SK-N-SH (cell line): Measurements from ENCODE around the gene SFXN3. TPM values are rescaled to one million over a fixed set of nuclear protein-coding genes. Genes with fewer than 3 reads are reported as not detected.
A peak's percentile ranks its signal among the peaks of the same experiment; 100 is the strongest.

Source experiments
- CTCF ChIA-PET: fragments of 300-600, 350-600 bp; formaldehyde crosslinking; extraction: SDS; loops from one replicate; lab custom pipeline; 2021; lab: Yijun Ruan, JAX
- POLR2A ChIA-PET: fragments of 350-600 bp; sonication (Branson Sonifier 250); formaldehyde crosslinking; extraction: SDS; loops from one replicate; lab custom pipeline; 2020; ENCODE audit warnings: antibody characterized with exemption, inconsistent platforms; lab: Yijun Ruan, JAX
- DNase-seq: peaks from one replicate; pipeline ENCODE4 v3.0.0; 2012
- H2AFZ ChIP-seq: fragments of 200-600 bp; sonication (generic); 2 replicates; pipeline ENCODE4 v1.8.1; 2016; ENCODE audit warnings: antibody characterized with exemption, mild to moderate bottlenecking, low read depth
- H3F3A ChIP-seq: fragments of 200-600 bp; sonication (generic); replicated peaks from 2 replicates; pipeline ENCODE3; 2016; ENCODE audit warnings: antibody characterized with exemption, mild to moderate bottlenecking; ENCODE audit not compliant: insufficient read depth
- H3K27ac ChIP-seq, 2 experiments: fragments of 200-500 bp in 1 of 2; fragments of 200-600 bp in 1 of 2; sonication (Bioruptor generic) in 1 of 2; sonication (generic), shearing (Covaris generic) in 1 of 2; 2 replicates each; pipeline versions ENCODE4 v1.5.1 to v1.6.1; 2014 to 2016; ENCODE audit warnings: low read depth in 2 of 2, inconsistent platforms in 1 of 2, low read length in 1 of 2, mild to moderate bottlenecking in 1 of 2, mixed read lengths in 1 of 2
- H3K27me3 ChIP-seq: fragments of 200-600 bp; sonication (generic), shearing (Covaris generic); 2 replicates; pipeline ENCODE4 v1.6.1; 2016; ENCODE audit warnings: mixed run types; ENCODE audit not compliant: insufficient read depth
- H3K36me3 ChIP-seq, 2 experiments: fragments of 200-500 bp in 1 of 2; fragments of 200-600 bp in 1 of 2; sonication (Bioruptor generic) in 1 of 2; sonication (generic) in 1 of 2; replicated peaks in 1 of 2; 2 replicates each; pipeline versions ENCODE3 to v1.5.1; 2014 to 2016; ENCODE audit warnings: low read length in 1 of 2, mild to moderate bottlenecking in 1 of 2; ENCODE audit not compliant: insufficient read depth in 2 of 2, control insufficient read depth in 1 of 2
- H3K4me1 ChIP-seq, 2 experiments: fragments of 200-500 bp in 1 of 2; fragments of 200-600 bp in 1 of 2; sonication (Bioruptor generic) in 1 of 2; sonication (generic), shearing (Covaris generic) in 1 of 2; 2 replicates each; pipeline versions ENCODE4 v1.5.1 to v1.6.1; 2014 to 2016; ENCODE audit warnings: low read depth in 1 of 2, low read length in 1 of 2, mixed run types in 1 of 2; ENCODE audit not compliant: insufficient read depth in 2 of 2, control insufficient read depth in 1 of 2
- H3K4me2 ChIP-seq: fragments of 200-600 bp; sonication (generic), shearing (Covaris generic); 2 replicates; pipeline ENCODE4 v1.6.1; 2017; ENCODE audit warnings: mixed run types
- H3K4me3 ChIP-seq, 2 experiments: fragments of 200-500 bp in 1 of 2; fragments of 200-600 bp in 1 of 2; sonication (Bioruptor generic) in 1 of 2; sonication (generic), shearing (Covaris generic) in 1 of 2; 2 replicates each; pipeline versions ENCODE4 v1.5.1 to v1.8.1; 2014 to 2016; ENCODE audit warnings: low read depth in 2 of 2, inconsistent platforms in 1 of 2, low read length in 1 of 2, mild to moderate bottlenecking in 1 of 2, mixed read lengths in 1 of 2, moderate library complexity in 1 of 2
- H3K79me2 ChIP-seq: fragments of 200-600 bp; sonication (generic); 2 replicates; pipeline ENCODE4 v1.8.1; 2017; ENCODE audit warnings: mild to moderate bottlenecking; ENCODE audit not compliant: insufficient read depth
- H3K9ac ChIP-seq: fragments of 200-600 bp; sonication (generic); 2 replicates; pipeline ENCODE4 v1.6.1; 2017; ENCODE audit warnings: mixed run types
- H3K9me2 ChIP-seq: fragments of 200-600 bp; sonication (generic); 2 replicates; pipeline ENCODE4 v1.6.1; 2017; ENCODE audit warnings: mixed run types
- H3K9me3 ChIP-seq: fragments of 200-600 bp; sonication (generic); 2 replicates; pipeline ENCODE4 v1.6.1; 2017; ENCODE audit warnings: mixed run types, mild to moderate bottlenecking, moderate library complexity
- H4K20me1 ChIP-seq: fragments of 200-600 bp; sonication (generic); 2 replicates; pipeline ENCODE4 v1.6.1; 2017; ENCODE audit warnings: mild to moderate bottlenecking, mixed run types; ENCODE audit not compliant: insufficient read depth
- CTCF ChIP-seq: fragments of 200-600 bp; sonication (generic); IDR thresholded peaks from 2 replicates; pipeline ENCODE4 v1.6.1; 2017; ENCODE audit warnings: antibody characterized with exemption, mild to moderate bottlenecking, moderate library complexity
- EZH2phosphoT487 ChIP-seq: fragments of 200-600 bp; sonication (generic); IDR thresholded peaks from 2 replicates; pipeline ENCODE4 v1.6.1; 2017; ENCODE audit warnings: low read depth, mixed run types, mild to moderate bottlenecking, antibody characterized with exemption, moderate library complexity, borderline replicate concordance
- IRF3 ChIP-seq: fragments of 150-350 bp; IDR thresholded peaks from 2 replicates; pipeline ENCODE4 v1.6.1; 2016; ENCODE audit warnings: mild to moderate bottlenecking, low read depth, low read length
- JUND ChIP-seq: IDR thresholded peaks from 2 replicates; pipeline ENCODE4 v1.4.0; 2012
- MEF2A ChIP-seq: IDR thresholded peaks from 2 replicates; pipeline ENCODE4 v1.4.0; 2012; ENCODE audit warnings: low read depth, borderline replicate concordance
- NFIC ChIP-seq: IDR thresholded peaks from 2 replicates; pipeline ENCODE4 v1.4.0; 2012; ENCODE audit warnings: borderline replicate concordance
- POLR2AphosphoS5 ChIP-seq: IDR thresholded peaks from 2 replicates; pipeline ENCODE4 v1.6.1; 2012; ENCODE audit warnings: low read depth, low read length
- SIN3A ChIP-seq: IDR thresholded peaks from 2 replicates; pipeline ENCODE4 v1.6.1; 2012; ENCODE audit warnings: low read depth, mild to moderate bottlenecking, low read length, moderate library complexity, borderline replicate concordance
- TAF1 ChIP-seq: IDR thresholded peaks from 2 replicates; pipeline ENCODE4 v1.6.1; 2012; ENCODE audit warnings: low read depth, mild to moderate bottlenecking, low read length, moderate library complexity, borderline replicate concordance
- TCF12 ChIP-seq: IDR thresholded peaks from 2 replicates; pipeline ENCODE4 v1.4.0; 2012
- USF2 ChIP-seq: fragments of 150-350 bp; IDR thresholded peaks from 2 replicates; pipeline ENCODE4 v1.6.1; 2017; ENCODE audit warnings: antibody characterized with exemption, low read length, low read depth, borderline replicate concordance
- ZBTB33 ChIP-seq: IDR thresholded peaks from 2 replicates; pipeline ENCODE4 v1.4.0; 2012; ENCODE audit warnings: low read depth, borderline replicate concordance
- WGBS: methylation state at CpG from one replicate; pipeline ENCODE4 v1.1.6; 2017; ENCODE audit warnings: low lambda C conversion rate; 5-methylcytosine and 5-hydroxymethylcytosine counted together
- polyA plus RNA-seq, 3 experiments: library from polyadenylated mRNA; depleted of rRNA; stranded (reverse); fragments of >200 nt; gene quantifications; 2 replicates each; pipeline ENCODE4 v1.2.3, GENCODE V29; 2012

SFXN3 gene
- polyA plus RNA-seq, 1 of the 3 experiments (the other 2 are of a cell fraction): 142 TPM

GRCh38 chr10:101000127-101000914 is 30.7 kb upstream of the SFXN3 start:
- Histone ChIP-seq H3K36me3 (peaks cover 27 to 30% of the 10 kb centered on the region in 2 experiments), H3K4me3 (peak overlapping the region; percentile 90 to 99), H3K9ac (peak overlapping the region; percentile 99), H3K9me2 (no peaks in the 10 kb centered on the region), H3F3A (peaks cover 41% of the 10 kb centered on the region), H2AFZ (no peak overlapping the region), H3K4me1 (peaks cover 20 to 37% of the 10 kb centered on the region in 2 experiments; a peak in 3 of 4 replicates), H3K27me3 (no peaks in the 10 kb centered on the region), H3K27ac (peak overlapping the region; percentile 98 to 99), H3K9me3 (no peaks in the 10 kb centered on the region), H3K4me2 (peak overlapping the region; percentile 96), H4K20me1 (peaks cover 37% of the 10 kb centered on the region), H3K79me2 (peaks cover 63% of the 10 kb centered on the region)
- WGBS: 14% methylated on average over 10 of the region's 19 CpGs
- no peak for TF ChIP-seq SIN3A
- TF ChIP-seq POLR2AphosphoS5: 0 out of 2 replicates have a peak, but pooled peaks have one; percentile 27
- peak; percentile 73 for DNase-seq
- POLR2A ChIA-PET: interaction anchor here (0.8 to 1.4 kb wide), 5 partner anchors 10 to 41 kb away, joined by 3 to 5 read pairs (median 3); partner anchors contain the start of genes PDZD7 and SFXN3
- CTCF ChIA-PET: interaction anchor here (0.9 to 24.5 kb wide), 9 partner anchors 9 to 122 kb away, joined by 3 to 443 read pairs (median 5); partner anchors contain the start of genes MRPL43, PDZD7, SFXN3 and TWNK

GRCh38 chr10:101000915-101001658 is 29.9 kb upstream of the SFXN3 start:
- H3K4me1 ChIP-seq: peaks cover 18 to 38% of the 10 kb centered on the region in 2 experiments; a peak in 3 of 4 replicates
- no peaks in the 10 kb centered on the region for H3K27me3 ChIP-seq
- no peaks in the 10 kb centered on the region for H3K9me3 ChIP-seq
- H3K4me3 ChIP-seq: peak overlapping the region; percentile 90 to 99
- no peak overlapping the region for H2AFZ ChIP-seq
- WGBS: 44% methylated on average over 12 of the region's 12 CpGs
- peak overlapping the region; percentile 96 for H3K4me2 ChIP-seq
- peak overlapping the region; percentile 99 for H3K9ac ChIP-seq
- peak overlapping the region; percentile 98 to 99 for H3K27ac ChIP-seq
- H4K20me1 ChIP-seq: peaks cover 37% of the 10 kb centered on the region
- peaks cover 63% of the 10 kb centered on the region for H3K79me2 ChIP-seq
- no peaks in the 10 kb centered on the region for H3K9me2 ChIP-seq
- peak; percentile 68 for DNase-seq
- ChIA-PET POLR2A (interaction anchor here (0.6 kb wide), 1 partner anchor 10 kb away, joined by 3 read pairs; no protein-coding TSS in a partner anchor), CTCF (interaction anchor here (5.4 to 24.5 kb wide), 4 partner anchors 8 to 28 kb away, joined by 81 to 443 read pairs (median 114); partner anchors contain the start of genes MRPL43, PDZD7, SFXN3 and TWNK)
- peaks cover 33 to 34% of the 10 kb centered on the region in 2 experiments for H3K36me3 ChIP-seq
- H3F3A ChIP-seq: peaks cover 35% of the 10 kb centered on the region
- no peak for TF ChIP-seq USF2
- TF ChIP-seq JUND: peak; percentile 19; the same call in 1 of the 2 replicates
- peak; percentile 18; the same call in 1 of the 2 replicates for TF ChIP-seq NFIC
- TF ChIP-seq MEF2A: no peak
- no peak for TF ChIP-seq CTCF
- no peak for TF ChIP-seq IRF3
- TF ChIP-seq ZBTB33: no peak
- TF ChIP-seq EZH2phosphoT487: no peak
- peak; percentile 31; the same call in 1 of the 2 replicates for TF ChIP-seq TAF1
- TF ChIP-seq TCF12: peak; percentile 52; the same call in 1 of the 2 replicates
- TF ChIP-seq POLR2AphosphoS5: peak; percentile 53
